SU-DHL-6 (cell line): Measurements from ENCODE around the gene BICC1.

Experiments
- EZH2phosphoT487 ChIP-seq: fragments of 200-600 bp; sonication (generic), shearing (Covaris generic); conservative IDR thresholded peaks from 2 replicates; pipeline ENCODE4 v1.6.1; 2018; ENCODE audit warnings: mild to moderate bottlenecking, antibody characterized with exemption, low read length, moderate library complexity, mixed read lengths
- TF ChIP-seq, protein P1 (sequence below): fragments of 200-600 bp; sonication (generic); IDR thresholded peaks from one replicate; pipeline ENCODE4 v1.5.1; 2017; ENCODE audit warnings: antibody characterized with exemption, mild to moderate bottlenecking, low read length, moderate library complexity; ENCODE audit not compliant: insufficient read depth, poor library complexity, severe bottlenecking

DNA sequence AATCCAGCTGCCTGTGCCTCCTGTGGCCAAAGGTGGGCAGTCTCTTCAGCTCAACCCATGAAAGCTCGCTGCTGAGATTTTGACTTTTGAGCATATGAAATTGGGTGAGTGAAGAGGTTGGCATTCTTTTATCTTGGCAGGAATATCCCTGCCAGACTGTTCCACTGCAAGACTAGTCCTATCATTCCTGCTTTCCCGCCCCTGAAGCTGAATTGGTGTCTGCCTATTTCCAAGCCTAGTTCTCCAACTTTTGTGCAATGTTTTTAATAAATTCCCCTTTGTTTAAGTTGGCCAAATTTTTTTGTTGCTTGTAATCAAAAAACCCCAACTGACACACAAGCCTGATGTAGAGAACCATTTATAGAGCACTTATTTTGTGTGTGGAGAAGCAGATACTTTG is 34.8 kb upstream of the BICC1 start:
- TF ChIP-seq, protein P1, sequence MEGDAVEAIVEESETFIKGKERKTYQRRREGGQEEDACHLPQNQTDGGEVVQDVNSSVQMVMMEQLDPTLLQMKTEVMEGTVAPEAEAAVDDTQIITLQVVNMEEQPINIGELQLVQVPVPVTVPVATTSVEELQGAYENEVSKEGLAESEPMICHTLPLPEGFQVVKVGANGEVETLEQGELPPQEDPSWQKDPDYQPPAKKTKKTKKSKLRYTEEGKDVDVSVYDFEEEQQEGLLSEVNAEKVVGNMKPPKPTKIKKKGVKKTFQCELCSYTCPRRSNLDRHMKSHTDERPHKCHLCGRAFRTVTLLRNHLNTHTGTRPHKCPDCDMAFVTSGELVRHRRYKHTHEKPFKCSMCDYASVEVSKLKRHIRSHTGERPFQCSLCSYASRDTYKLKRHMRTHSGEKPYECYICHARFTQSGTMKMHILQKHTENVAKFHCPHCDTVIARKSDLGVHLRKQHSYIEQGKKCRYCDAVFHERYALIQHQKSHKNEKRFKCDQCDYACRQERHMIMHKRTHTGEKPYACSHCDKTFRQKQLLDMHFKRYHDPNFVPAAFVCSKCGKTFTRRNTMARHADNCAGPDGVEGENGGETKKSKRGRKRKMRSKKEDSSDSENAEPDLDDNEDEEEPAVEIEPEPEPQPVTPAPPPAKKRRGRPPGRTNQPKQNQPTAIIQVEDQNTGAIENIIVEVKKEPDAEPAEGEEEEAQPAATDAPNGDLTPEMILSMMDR, result no peak
- no peak for TF ChIP-seq EZH2phosphoT487
